HepG2 (cell line): ENCODE results near the gene FAM118A. TPM values are rescaled to one million over a fixed set of nuclear protein-coding genes. Genes with fewer than 3 reads are reported as not detected.

ENCODE experiments used
- ATAC-seq: fragments of 200-7000 bp; cut with Tn5 transposase; 3 replicates; pipeline ENCODE4 v1.9.1; 2020; ENCODE audit warnings: mild to moderate bottlenecking, moderate library complexity
- BruUV-seq: library from RNA; stranded (reverse); fragments of 400-500 nt; replicated peaks from 2 replicates; lab custom pipeline; 2021; lab: Mats Ljungman, UMichigan
- CTCF ChIA-PET: fragments of 300-600 bp; formaldehyde crosslinking; extraction: SDS; loops from one replicate; lab custom pipeline; 2021; ENCODE audit warnings: low total read pairs, inconsistent platforms, low intra/inter-chr PET ratio; lab: Yijun Ruan, JAX
- POLR2A ChIA-PET: fragments of 350-600 bp; sonication (Branson Sonifier 250); formaldehyde crosslinking; loops from one replicate; lab custom pipeline; 2020; ENCODE audit warnings: antibody characterized with exemption, inconsistent platforms; lab: Yijun Ruan, JAX
- DNase-seq: peaks from one replicate; pipeline ENCODE4 v3.0.0-alpha.2; 2015; ENCODE audit warnings: low spot score
- FAIRE-seq: peaks from 3 replicates; lab custom pipeline; 2011; peaks lifted over from hg19 to GRCh38; lab: Jason Lieb, UNC
- H2AFZ ChIP-seq: one replicate; pipeline ENCODE4 v1.6.1; 2011; ENCODE audit warnings: low read length, inconsistent platforms
- H3K27ac ChIP-seq: fragments of 300-600 bp; 3 replicates; pipeline ENCODE4 v1.8.0; 2011; ENCODE audit warnings: mixed run types, mild to moderate bottlenecking, mixed read lengths, low read length, inconsistent platforms; ENCODE audit not compliant: insufficient read depth; ENCODE audit errors: extremely low read length
- H3K27me3 ChIP-seq, 2 experiments: fragments of 200-600 bp in 1 of 2; 2 replicates in 1 of 2; 3 replicates in 1 of 2; pipeline versions ENCODE4 v1.6.0 to v1.8.0; 2011; ENCODE audit warnings: low read length in 2 of 2, mild to moderate bottlenecking in 2 of 2, moderate library complexity in 2 of 2, inconsistent platforms in 1 of 2; ENCODE audit not compliant: insufficient read depth in 2 of 2, control insufficient read depth in 1 of 2
- H3K36me3 ChIP-seq, 2 experiments: fragments of 200-600 bp in 1 of 2; replicated peaks in 1 of 2; 2 replicates in 1 of 2; 3 replicates in 1 of 2; pipeline versions ENCODE4 v1.5.1 to v1.8.0; 2011; ENCODE audit warnings: low read length in 2 of 2, inconsistent platforms in 1 of 2; ENCODE audit not compliant: insufficient read depth in 2 of 2, control insufficient read depth in 1 of 2
- H3K4me1 ChIP-seq: 2 replicates; pipeline ENCODE4 v1.5.1; 2012; ENCODE audit warnings: low read length, inconsistent platforms; ENCODE audit not compliant: insufficient read depth
- H3K4me2 ChIP-seq: 2 replicates; pipeline ENCODE4 v1.6.0; 2011; ENCODE audit warnings: low read depth, low read length, inconsistent platforms
- H3K4me3 ChIP-seq, 3 experiments: fragments of 200-600 bp in 1 of 3; sonication (generic), shearing (Covaris generic) in 1 of 3; replicated peaks in 1 of 3; 2 replicates each; pipeline ENCODE4 v1.5.1; 2011 to 2016; ENCODE audit warnings: low read length in 3 of 3, inconsistent platforms in 2 of 3, low read depth in 2 of 3, mild to moderate bottlenecking in 2 of 3, control low read depth in 1 of 3, mixed read lengths in 1 of 3; ENCODE audit not compliant: insufficient read depth in 1 of 3
- H3K79me2 ChIP-seq: one replicate; pipeline ENCODE4 v1.6.1; 2011; ENCODE audit warnings: low read length, inconsistent platforms; ENCODE audit not compliant: insufficient read depth
- H3K9ac ChIP-seq: 2 replicates; pipeline ENCODE4 v1.6.0; 2011; ENCODE audit warnings: mild to moderate bottlenecking, low read depth, low read length, inconsistent platforms; ENCODE audit not compliant: insufficient read depth
- H3K9me3 ChIP-seq: 2 replicates; pipeline ENCODE4 v1.5.1; 2012; ENCODE audit warnings: mild to moderate bottlenecking, low read length
- H4K20me1 ChIP-seq: 2 replicates; pipeline ENCODE4 v1.6.0; 2011; ENCODE audit warnings: inconsistent platforms, mild to moderate bottlenecking, low read length, moderate library complexity; ENCODE audit not compliant: insufficient read depth
- HOMEZ ChIP-seq: IDR thresholded peaks from 2 replicates; pipeline ENCODE4 v1.6.1; 2016; ENCODE audit warnings: low read depth
- ZBTB33 ChIP-seq: sonication (generic); formaldehyde crosslinking; IDR thresholded peaks from 2 replicates; pipeline ENCODE4 v1.4.0; 2020; ENCODE audit warnings: missing genetic modification reagents
- ZNF780A ChIP-seq: sonication (generic); formaldehyde crosslinking; IDR thresholded peaks from 2 replicates; pipeline ENCODE4 v1.8.0; 2022; ENCODE audit warnings: mild to moderate bottlenecking, missing genetic modification reagents, moderate library complexity
- WGBS: methylation state at CpG from one replicate; pipeline ENCODE4 v1.1.6; 2017; ENCODE audit warnings: low lambda C conversion rate; 5-methylcytosine and 5-hydroxymethylcytosine counted together
- in situ Hi-C: cut with HindIII; loops from 2 replicates; pipeline ENCODE4 v1.10.0; 2017; ENCODE audit warnings: low pct_unique_long_range_greater_than_20kb; ENCODE audit not compliant: extremely low pct_ligation_motif_present
- intact Hi-C: fragments of 100-400 bp; cut with micrococcal nuclease; formaldehyde crosslinking; loops from one replicate; pipeline ENCODE4 v1.10.0; 2022; ENCODE audit not compliant: unreplicated experiment
- polyA plus RNA-seq, 8 experiments: library from polyadenylated mRNA; depleted of rRNA in 3 of 8; stranded (reverse) in 7 of 8; unstranded in 1 of 8; fragments of >200 nt; fragmentation: Illumina TruSeq in 4 of 8; extraction: Trizol in 4 of 8; gene quantifications; 2 replicates each; pipeline versions ENCODE4 v1.2.1 to v1.2.3, GENCODE V29; 2011 to 2016; ENCODE audit warnings: low read depth in 4 of 8, missing spikeins in 1 of 8, mixed read lengths in 1 of 8; ENCODE audit not compliant: insufficient read depth in 1 of 8
- total RNA-seq, 5 experiments: library from RNA; depleted of rRNA; stranded (reverse); fragments of >200 nt; fragmentation: Illumina TruSeq; extraction: Trizol; gene quantifications; 2 replicates each; pipeline ENCODE4 v1.2.3, GENCODE V29; 2016; ENCODE audit warnings: low read depth in 1 of 5

The FAM118A gene
- total and polyA plus RNA-seq, 2 of the 13 experiments (the other 11 are each of a cell fraction or from before 2014, with no cell fraction given) = 36.7 to 48.2 TPM

- Histone ChIP-seq H3K9ac (no peak overlapping the region), H3K36me3 (no peaks in the 10 kb centered on the region; a peak in 1 of 5 replicates), H2AFZ (no peak overlapping the region), H3K27ac (no peak overlapping the region), H3K4me1 (peaks cover 11% of the 10 kb centered on the region; the same call in 1 of the 2 replicates), H3K27me3 (no peaks in the 10 kb centered on the region; a peak in 1 of 5 replicates), H3K4me3 (no peak overlapping the region), H4K20me1 (no peaks in the 10 kb centered on the region), H3K79me2 (no peaks in the 10 kb centered on the region), H3K9me3 (no peaks in the 10 kb centered on the region), H3K4me2 (no peak overlapping the region)
- DNase-seq (no peak), ATAC-seq (no peak), FAIRE-seq (no peak)
- in situ Hi-C loops (no loop called here), intact Hi-C loops (no loop called here)
- TF ChIP-seq HOMEZ = no peak
- CTCF ChIA-PET = no interaction called here
- POLR2A ChIA-PET = no interaction called here
- WGBS = 80% methylated on average over 1 of the region's 9 CpGs
- BruUV-seq = no TSS peak
These were observed 14.2 kb upstream of the FAM118A start for GRCh38 chr22:45295492-45295891.

- Histone ChIP-seq H4K20me1 (no peaks in the 10 kb centered on the region), H2AFZ (no peak overlapping the region), H3K4me3 (no peak overlapping the region), H3K4me1 (peaks cover 10% of the 10 kb centered on the region), H3K9me3 (no peaks in the 10 kb centered on the region), H3K9ac (no peak overlapping the region), H3K4me2 (no peak overlapping the region), H3K79me2 (no peaks in the 10 kb centered on the region), H3K27ac (no peak overlapping the region), H3K36me3 (no peaks in the 10 kb centered on the region; a peak in 1 of 5 replicates), H3K27me3 (no peaks in the 10 kb centered on the region; a peak in 1 of 5 replicates)
- in situ Hi-C loops = no loop called here
- DNase-seq = no peak
- POLR2A ChIA-PET = interaction anchor here (0.8 kb wide), 1 partner anchor 23 kb away, joined by 3 read pairs; no protein-coding TSS in a partner anchor
- CTCF ChIA-PET = no interaction called here
- BruUV-seq = no TSS peak
- 87% methylated on average over 6 of the region's 13 CpGs for WGBS
- intact Hi-C loops = no loop called here
- no peak for FAIRE-seq
- peak; percentile 66 for TF ChIP-seq ZBTB33
- TF ChIP-seq ZNF780A (CRISPR knock-in tag) = no peak
- ATAC-seq = no peak
These were observed 13.0 kb upstream of the FAM118A start for GRCh38 chr22:45296628-45297297.
